Astrocyte of the cerebellum (primary cell): ENCODE measurements around the gene RBSN.

ENCODE experiments used
- DNase-seq: peaks from one replicate; pipeline ENCODE4 v3.0.0-alpha.2; 2011; ENCODE audit warnings: low read depth
- H3K4me3 ChIP-seq: 2 replicates; pipeline ENCODE4 v1.5.1; 2011; ENCODE audit warnings: mild to moderate bottlenecking, low read depth, low read length, moderate library complexity
- in situ Hi-C: cut with HindIII; loops from 2 replicates; pipeline ENCODE4 v1.10.0; 2017; ENCODE audit warnings: low sequenced_read_pairs
- TF ChIP-seq, protein P1 (sequence below): IDR thresholded peaks from 2 replicates; pipeline ENCODE4 v1.5.1; 2012; ENCODE audit warnings: low read length, low read depth, moderate library complexity, mild to moderate bottlenecking; ENCODE audit errors: missing control alignments

Gene RBSN

DNA sequence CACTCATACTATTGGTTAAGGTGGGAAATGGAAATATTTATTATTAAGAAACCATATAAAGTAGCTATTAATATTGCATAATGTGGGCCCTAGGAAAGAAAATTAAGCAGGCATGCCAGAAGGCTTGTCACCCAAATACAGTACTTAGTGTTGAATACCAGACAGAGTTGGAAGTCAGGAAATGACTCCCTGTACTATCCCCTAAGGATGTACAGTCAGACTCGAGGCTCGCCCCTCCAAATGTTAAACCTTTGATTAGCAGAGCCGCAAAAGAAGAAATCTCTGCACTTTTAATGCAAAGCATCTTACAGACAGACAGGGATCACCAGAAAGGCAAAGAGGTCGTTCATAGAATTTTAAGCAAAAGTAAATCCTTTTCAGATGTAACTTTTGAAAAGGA is 11.3 kb upstream of the RBSN start:
- TF ChIP-seq, protein P1, sequence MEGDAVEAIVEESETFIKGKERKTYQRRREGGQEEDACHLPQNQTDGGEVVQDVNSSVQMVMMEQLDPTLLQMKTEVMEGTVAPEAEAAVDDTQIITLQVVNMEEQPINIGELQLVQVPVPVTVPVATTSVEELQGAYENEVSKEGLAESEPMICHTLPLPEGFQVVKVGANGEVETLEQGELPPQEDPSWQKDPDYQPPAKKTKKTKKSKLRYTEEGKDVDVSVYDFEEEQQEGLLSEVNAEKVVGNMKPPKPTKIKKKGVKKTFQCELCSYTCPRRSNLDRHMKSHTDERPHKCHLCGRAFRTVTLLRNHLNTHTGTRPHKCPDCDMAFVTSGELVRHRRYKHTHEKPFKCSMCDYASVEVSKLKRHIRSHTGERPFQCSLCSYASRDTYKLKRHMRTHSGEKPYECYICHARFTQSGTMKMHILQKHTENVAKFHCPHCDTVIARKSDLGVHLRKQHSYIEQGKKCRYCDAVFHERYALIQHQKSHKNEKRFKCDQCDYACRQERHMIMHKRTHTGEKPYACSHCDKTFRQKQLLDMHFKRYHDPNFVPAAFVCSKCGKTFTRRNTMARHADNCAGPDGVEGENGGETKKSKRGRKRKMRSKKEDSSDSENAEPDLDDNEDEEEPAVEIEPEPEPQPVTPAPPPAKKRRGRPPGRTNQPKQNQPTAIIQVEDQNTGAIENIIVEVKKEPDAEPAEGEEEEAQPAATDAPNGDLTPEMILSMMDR: no peak
- in situ Hi-C loops: no loop called here
- no peak overlapping the region for H3K4me3 ChIP-seq
- no peak for DNase-seq

DNA sequence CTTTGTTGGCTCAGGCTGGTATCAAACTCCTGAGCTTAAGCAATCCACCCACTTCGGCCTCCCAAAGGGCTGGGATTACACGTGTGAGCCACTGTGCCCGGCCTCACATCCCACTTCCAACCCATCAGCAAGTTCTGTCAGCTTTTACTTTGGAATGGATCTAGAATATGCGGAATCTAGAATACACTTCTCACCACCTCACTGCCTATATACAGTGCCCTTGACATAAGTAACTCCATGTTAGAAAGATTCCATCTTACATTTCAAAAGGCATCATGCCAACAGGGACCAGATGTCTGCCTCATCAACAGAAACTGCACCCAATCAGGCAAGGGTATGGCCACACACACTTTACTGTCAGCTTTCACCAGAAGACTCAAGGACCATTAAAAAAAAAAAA is 9.9 kb upstream of the RBSN start:
- TF ChIP-seq, protein P1: no peak
- no peak for DNase-seq
- in situ Hi-C loops: no loop called here
- H3K4me3 ChIP-seq: no peak overlapping the region

DNA sequence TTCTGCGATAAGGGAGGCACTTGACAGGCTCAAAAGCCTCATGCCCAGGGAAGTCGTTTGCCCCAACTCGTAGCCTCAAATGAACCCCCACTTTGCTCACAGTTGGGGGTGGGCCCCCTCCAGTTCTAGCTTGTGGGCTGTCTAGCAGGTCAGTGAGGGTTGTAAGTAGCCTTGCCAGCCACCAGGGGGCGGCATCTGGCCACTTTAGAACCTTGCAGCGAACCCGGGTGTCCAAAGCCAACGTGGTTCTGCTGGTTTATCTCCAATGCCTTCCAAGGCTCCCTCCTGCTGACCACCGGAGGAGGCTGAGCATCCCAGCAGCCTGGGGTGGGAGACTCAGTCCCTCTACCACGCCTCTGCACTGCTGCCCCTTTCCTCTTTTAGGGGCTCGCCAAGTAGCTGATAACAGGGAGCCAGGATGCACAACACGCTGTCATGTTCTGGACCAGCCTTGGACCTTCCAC is 9.2 kb upstream of the RBSN start:
- peak; percentile 47 for DNase-seq
- no peak overlapping the region for H3K4me3 ChIP-seq
- TF ChIP-seq, protein P1: peak; percentile 91
- in situ Hi-C loops: no loop called here

DNA sequence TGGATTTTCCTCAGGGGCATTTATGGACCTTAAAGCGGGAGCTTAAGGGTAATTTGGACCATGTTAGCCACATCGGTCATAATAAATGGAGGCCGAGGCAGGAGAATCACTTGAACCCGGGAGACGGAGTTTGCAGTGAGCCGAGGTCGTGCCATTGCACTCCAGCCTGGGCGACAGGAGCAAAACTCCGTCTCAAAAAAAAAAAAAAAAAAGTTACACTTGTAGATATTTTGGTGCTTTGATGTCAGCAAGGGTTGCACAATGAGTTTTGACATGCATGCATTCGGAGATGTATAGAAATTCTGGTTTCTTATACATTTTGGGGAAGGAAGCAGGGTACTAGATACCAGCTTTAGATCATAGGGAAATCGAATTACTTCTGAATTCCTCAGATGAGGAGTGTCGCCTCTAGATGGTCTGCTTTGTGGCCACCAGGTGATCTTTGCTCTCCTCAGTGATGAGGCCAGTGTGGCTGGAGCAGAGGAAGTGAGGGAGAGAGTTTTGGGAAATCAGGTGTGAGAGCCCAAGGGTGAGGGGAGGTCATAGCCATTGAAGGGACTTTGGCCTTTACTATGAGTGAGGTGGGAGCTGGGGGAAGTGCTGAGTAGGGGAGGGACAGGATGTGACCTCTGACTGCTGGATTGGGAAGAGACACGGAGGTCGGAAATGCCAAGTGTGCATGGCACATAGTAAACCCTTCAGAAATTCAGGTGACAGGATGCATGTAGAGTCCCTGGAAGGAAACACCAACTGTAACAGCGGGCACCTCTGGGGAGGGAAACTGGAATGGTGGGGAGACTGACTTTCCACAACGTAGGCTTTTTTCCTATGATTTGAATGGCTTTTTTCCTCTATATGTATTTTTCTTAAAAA is 8.4 kb upstream of the RBSN start:
- TF ChIP-seq, protein P1: no peak
- no peak overlapping the region for H3K4me3 ChIP-seq
- in situ Hi-C loops: no loop called here
- DNase-seq: no peak

DNA sequence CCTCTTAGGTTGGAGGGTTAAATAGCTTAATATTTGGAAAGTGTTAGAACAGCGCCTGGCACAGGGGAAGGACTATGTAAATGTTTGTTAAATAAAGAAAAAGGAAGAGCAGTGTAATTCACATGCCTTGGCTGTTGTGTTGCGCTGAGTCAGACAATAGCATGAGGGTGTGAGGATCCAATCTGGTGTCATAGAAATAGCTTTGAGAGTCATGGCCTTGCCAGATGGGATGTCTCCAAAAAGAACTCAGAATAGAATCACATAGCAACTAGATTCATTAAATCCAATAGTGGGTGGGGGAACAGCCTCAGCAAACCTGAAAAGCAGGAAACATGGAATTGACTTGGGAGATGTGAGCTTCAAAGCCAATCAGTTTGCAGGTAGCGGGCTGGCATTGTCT is 3.9 kb upstream of the RBSN start:
- TF ChIP-seq, protein P1: no peak
- DNase-seq: no peak
- H3K4me3 ChIP-seq: no peak overlapping the region
- in situ Hi-C loops: no loop called here

- TF ChIP-seq, protein P1: no peak
- in situ Hi-C loops: no loop called here
- no peak overlapping the region for H3K4me3 ChIP-seq
- DNase-seq: no peak
Measured at GRCh38 chr3:15102256-15102655, 3.3 kb upstream of the RBSN start.
